ENCODE data around the gene BTF3L4.

The BTF3L4 gene

GRCh38 chr1:52056163-52056936 is at the start of gene BTF3L4:
TSS of gene BTF3L4 (plus strand) at chr1:52056295. CDS start at chr1:52059848, 3,553 bp downstream.
- Histone ChIP-seq H3K36me3 (replicated peaks) (peaks cover 18% of the 10 kb centered on the region), H3K4me3 (ENCODE audit: low read depth, low read length) (peak within 1 kb of the TSS; percentile 89), H3K27me3 (replicated peaks) (no peaks in the 10 kb centered on the region), H3K27ac (peak within 1 kb of the TSS; percentile 93)
- in situ Hi-C loops (cut with HindIII; ENCODE audit: low pct_ligation_motif_present, low sequenced_read_pairs): no loop called here
- DNase-seq: peak; percentile 96
- TF ChIP-seq, protein P1, sequence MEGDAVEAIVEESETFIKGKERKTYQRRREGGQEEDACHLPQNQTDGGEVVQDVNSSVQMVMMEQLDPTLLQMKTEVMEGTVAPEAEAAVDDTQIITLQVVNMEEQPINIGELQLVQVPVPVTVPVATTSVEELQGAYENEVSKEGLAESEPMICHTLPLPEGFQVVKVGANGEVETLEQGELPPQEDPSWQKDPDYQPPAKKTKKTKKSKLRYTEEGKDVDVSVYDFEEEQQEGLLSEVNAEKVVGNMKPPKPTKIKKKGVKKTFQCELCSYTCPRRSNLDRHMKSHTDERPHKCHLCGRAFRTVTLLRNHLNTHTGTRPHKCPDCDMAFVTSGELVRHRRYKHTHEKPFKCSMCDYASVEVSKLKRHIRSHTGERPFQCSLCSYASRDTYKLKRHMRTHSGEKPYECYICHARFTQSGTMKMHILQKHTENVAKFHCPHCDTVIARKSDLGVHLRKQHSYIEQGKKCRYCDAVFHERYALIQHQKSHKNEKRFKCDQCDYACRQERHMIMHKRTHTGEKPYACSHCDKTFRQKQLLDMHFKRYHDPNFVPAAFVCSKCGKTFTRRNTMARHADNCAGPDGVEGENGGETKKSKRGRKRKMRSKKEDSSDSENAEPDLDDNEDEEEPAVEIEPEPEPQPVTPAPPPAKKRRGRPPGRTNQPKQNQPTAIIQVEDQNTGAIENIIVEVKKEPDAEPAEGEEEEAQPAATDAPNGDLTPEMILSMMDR (IDR thresholded peaks at IDR 0.05; ENCODE audit: low read depth, low read length, missing control alignments): no peak

GRCh38 chr1:52007215-52008002 is 48.7 kb upstream of the BTF3L4 start:
- in situ Hi-C loops (cut with HindIII; ENCODE audit: low pct_ligation_motif_present, low sequenced_read_pairs): no loop called here
- H3K27ac ChIP-seq: no peak overlapping the region
- H3K4me3 ChIP-seq (ENCODE audit: low read depth, low read length): no peak overlapping the region
- no peak for DNase-seq
- TF ChIP-seq, protein P1 (IDR thresholded peaks at IDR 0.05; ENCODE audit: low read depth, low read length, missing control alignments): no peak
- H3K36me3 ChIP-seq (replicated peaks): no peaks in the 10 kb centered on the region
- no peaks in the 10 kb centered on the region for H3K27me3 ChIP-seq (replicated peaks)

GRCh38 chr1:52008071-52008809 is 47.9 kb upstream of the BTF3L4 start:
- TF ChIP-seq, protein P1 (IDR thresholded peaks at IDR 0.05; ENCODE audit: low read depth, low read length, missing control alignments): no peak
- Histone ChIP-seq H3K27ac (no peak overlapping the region), H3K36me3 (replicated peaks) (no peaks in the 10 kb centered on the region), H3K27me3 (replicated peaks) (no peaks in the 10 kb centered on the region), H3K4me3 (ENCODE audit: low read depth, low read length) (no peak overlapping the region)
- in situ Hi-C loops (cut with HindIII; ENCODE audit: low pct_ligation_motif_present, low sequenced_read_pairs): no loop called here
- DNase-seq: no peak

DNA sequence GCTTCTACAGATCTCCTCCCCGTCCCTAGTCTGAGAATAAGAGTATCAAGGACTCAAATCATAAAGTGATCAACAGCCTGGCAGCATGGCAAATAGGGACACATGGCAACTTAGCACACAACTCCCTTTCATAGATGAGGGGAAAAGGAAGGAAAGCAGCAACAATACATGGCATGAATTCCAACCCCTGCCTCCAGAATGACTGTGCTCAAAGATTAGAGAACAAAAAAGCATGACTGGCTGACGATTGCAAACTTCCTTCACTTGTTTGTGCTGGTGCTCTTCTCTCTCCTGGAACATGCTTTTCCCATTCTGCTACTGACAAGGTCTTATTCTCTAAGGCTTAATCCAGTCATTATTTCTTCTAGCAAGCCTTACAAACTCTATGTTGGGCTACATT is 34.0 kb upstream of the BTF3L4 start:
- Histone ChIP-seq H3K27me3 (replicated peaks) (no peaks in the 10 kb centered on the region), H3K27ac (no peak overlapping the region), H3K36me3 (replicated peaks) (peaks cover 31% of the 10 kb centered on the region), H3K4me3 (ENCODE audit: low read depth, low read length) (no peak overlapping the region)
- DNase-seq: no peak
- in situ Hi-C loops (cut with HindIII; ENCODE audit: low pct_ligation_motif_present, low sequenced_read_pairs): no loop called here
- TF ChIP-seq, protein P1 (IDR thresholded peaks at IDR 0.05; ENCODE audit: low read depth, low read length, missing control alignments): no peak

DNA sequence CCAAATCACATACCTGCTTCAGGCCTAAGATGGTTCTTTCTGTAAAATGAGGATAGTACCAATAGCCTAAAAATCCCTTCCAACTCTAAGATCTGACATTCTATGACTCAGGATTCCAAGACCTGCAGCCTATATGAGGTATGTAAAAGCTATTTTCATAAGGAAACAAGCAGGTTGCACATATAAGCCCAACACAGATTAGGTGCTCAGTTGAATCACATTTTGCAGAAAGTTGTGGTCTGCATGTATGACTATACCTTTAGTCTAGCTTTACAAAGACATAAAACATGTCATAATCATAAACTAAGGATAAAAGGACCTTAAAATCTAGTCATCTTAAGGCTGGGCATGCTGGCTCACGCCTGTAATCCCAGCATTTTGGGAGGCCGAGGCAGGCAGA is 29.8 kb upstream of the BTF3L4 start:
- Histone ChIP-seq H3K36me3 (replicated peaks) (peaks cover 24% of the 10 kb centered on the region), H3K27me3 (replicated peaks) (no peaks in the 10 kb centered on the region), H3K27ac (no peak overlapping the region), H3K4me3 (ENCODE audit: low read depth, low read length) (no peak overlapping the region)
- DNase-seq: no peak
- TF ChIP-seq, protein P1 (IDR thresholded peaks at IDR 0.05; ENCODE audit: low read depth, low read length, missing control alignments): no peak
- in situ Hi-C loops (cut with HindIII; ENCODE audit: low pct_ligation_motif_present, low sequenced_read_pairs): no loop called here

Measured in brain microvascular endothelial cell (primary cell).